Dermis blood vessel endothelial cell (primary cell): ENCODE measurements around the gene KHK. TPM values are rescaled to one million over a fixed set of nuclear protein-coding genes. Genes with fewer than 3 reads are reported as not detected.
"Not testable (repeated sequence)": the region's sequence is repeated elsewhere in the genome, so short reads cannot be mapped to it uniquely, and the experiment has no call there.

Source experiments
- DNase-seq: peaks from one replicate; pipeline ENCODE4 v3.0.0; 2010
- total RNA-seq: library from RNA; depleted of rRNA; stranded (reverse); fragments of >200 nt; gene quantifications from 2 replicates; pipeline ENCODE4 v1.2.3, GENCODE V29; 2014

Gene KHK
- total RNA-seq, 1 donor from 2014 or later: 4.8 TPM

- DNase-seq: no peak
Observed at GRCh38 chr2:27097341-27097740, 10.8 kb downstream of the KHK start.

DNA sequence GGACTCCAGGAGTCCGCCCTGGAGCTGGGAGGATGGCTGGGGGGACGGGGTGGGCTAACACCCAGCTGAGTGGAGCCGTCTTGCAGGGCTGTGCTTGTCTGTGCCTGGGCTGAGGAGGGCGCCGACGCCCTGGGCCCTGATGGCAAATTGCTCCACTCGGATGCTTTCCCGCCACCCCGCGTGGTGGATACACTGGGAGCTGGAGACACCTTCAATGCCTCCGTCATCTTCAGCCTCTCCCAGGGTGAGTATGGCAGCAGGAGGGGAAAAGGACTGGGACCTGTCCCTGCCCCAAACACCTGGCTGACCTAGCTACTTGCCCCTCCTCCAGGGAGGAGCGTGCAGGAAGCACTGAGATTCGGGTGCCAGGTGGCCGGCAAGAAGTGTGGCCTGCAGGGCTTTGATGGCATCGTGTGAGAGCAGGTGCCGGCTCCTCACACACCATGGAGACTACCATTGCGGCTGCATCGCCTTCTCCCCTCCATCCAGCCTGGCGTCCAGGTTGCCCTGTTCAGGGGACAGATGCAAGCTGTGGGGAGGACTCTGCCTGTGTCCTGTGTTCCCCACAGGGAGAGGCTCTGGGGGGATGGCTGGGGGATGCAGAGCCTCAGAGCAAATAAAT lies 12.9 kb downstream of the KHK start:
- DNase-seq: no peak

DNA sequence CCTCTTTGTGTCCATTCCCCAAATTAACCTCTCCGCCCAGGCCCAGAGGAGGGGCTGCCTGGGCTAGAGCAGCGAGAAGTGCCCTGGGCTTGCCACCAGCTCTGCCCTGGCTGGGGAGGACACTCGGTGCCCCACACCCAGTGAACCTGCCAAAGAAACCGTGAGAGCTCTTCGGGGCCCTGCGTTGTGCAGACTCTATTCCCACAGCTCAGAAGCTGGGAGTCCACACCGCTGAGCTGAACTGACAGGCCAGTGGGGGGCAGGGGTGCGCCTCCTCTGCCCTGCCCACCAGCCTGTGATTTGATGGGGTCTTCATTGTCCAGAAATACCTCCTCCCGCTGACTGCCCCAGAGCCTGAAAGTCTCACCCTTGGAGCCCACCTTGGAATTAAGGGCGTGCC lies 13.5 kb downstream of the KHK start:
- no peak for DNase-seq

- DNase-seq: no peak
Observed at GRCh38 chr2:27102329-27102728, 15.8 kb downstream of the KHK start.

DNA sequence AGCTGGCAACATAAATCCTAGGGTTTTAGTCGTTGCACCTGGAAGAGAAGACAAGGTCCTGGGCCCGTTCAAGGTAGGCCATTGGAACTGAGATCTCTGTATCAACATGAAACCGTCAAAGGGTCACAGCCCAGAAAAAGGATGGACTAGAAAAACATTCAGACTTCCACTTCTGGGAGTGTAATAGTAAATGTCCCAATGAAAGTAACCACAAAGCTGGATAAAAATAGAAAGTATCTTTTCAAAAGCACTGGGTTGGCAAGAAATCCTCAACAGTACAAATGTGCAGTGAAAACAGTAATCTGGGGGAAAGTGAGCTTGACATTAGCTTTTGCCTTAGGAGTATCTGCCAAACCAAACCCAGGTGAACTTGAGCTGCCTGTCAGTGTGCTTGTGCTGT lies 19.4 kb downstream of the KHK start:
- DNase-seq: no peak

DNA sequence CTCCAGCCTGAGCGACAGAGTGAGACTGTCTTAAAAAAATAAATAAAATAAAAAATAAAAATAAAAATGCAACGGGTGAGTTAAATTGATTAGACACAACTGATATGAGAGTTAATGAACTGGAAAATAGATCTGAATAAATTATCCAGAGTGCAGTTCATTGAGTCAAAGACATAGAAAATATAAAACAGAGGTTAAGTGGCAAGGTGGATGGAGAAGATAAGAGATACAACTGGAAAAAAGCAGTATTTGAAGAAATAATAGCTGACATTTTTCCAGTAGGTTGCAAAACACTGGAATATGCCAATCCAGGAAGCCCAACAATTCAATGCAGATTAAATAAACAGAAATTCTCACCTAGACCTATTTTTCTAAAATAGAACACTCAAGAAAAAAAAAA lies 21.6 kb downstream of the KHK start:
- no peak for DNase-seq

- no peak for DNase-seq
Observed at GRCh38 chr2:27109083-27109482, 22.5 kb downstream of the KHK start.

DNA sequence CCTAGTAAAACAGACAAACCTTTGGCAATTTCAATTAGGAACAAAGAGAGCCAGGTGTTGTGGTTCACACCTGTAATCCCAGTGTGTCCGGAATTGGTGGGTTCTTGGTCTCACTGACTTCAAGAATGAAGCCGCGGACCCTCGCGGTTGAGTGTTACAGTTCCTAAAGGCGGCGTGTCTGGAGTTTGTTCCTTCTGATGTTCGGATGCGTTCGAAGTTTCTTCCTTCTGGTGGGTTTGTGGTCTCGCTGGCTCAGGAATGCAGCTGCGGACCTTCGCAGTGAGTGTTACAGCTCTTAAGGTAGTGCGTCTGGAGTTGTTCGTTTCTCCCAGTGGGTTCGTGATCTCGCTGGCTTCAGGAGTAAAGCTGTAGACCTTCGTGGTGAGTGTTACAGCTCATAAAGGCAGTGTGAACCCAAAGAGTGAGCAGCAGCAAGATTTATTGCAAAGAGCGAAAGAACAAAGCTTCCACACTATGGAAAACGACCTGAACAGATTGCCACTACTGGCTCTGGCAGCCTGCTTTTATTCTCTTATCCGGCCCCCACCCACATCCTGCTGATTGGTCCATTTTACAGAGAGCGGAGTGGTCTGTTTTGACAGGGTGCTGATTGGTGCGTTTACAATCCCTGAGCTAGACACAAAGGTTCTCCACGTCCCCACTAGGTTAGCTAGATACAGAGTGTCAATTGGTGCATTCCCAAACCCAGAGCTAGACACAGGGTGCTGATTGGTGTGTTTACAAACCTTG lies 24.2 kb downstream of the KHK start:
- not testable (repeated sequence) for DNase-seq

DNA sequence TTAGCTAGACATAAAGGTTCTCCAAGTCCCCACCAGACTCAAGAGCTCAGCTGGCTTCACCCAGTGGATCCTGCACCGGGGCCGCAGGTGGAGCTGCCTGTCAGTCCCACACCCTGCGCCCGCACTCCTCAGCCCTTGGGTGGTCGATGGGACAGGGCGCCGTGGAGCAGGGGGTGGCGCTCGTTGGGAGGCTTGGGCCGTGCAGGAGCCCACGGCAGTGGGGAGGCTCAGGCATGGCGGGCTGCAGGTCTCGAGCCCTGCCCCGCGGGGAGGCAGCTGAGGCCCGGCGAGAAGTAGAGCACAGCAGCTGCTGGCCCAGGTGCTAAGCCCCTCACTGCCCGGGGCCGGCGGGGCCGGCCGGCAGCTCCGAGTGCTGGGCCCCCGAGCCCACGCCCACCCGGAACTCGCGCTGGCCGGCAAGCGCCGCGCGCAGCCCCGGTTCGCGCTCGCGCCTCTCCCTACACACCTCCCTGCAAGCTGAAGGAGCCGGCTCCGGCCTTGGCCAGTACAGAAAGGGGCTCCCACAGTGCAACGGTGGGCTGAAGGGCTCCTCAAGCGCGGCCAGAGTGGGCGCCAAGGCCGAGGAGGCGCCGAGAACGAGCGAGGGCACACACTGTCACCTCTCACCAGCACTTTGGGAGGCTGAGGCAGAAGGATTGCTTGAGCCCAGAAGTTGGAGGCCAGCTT lies 25.0 kb downstream of the KHK start:
- not testable (repeated sequence) for DNase-seq

- no peak for DNase-seq
Observed at GRCh38 chr2:27115519-27115918, 28.9 kb downstream of the KHK start.

- DNase-seq: no peak
Observed at GRCh38 chr2:27117995-27118524, 31.5 kb downstream of the KHK start.

GRCh38 chr2:27118525-27119329 lies 32.2 kb downstream of the KHK start, which contains the start of gene CGREF1:
Gene CGREF1, minus strand, starts transcription at chr2:27119128. Its CDS starts 14,762 bp downstream, at chr2:27104366.
- peak; percentile 23 for DNase-seq

DNA sequence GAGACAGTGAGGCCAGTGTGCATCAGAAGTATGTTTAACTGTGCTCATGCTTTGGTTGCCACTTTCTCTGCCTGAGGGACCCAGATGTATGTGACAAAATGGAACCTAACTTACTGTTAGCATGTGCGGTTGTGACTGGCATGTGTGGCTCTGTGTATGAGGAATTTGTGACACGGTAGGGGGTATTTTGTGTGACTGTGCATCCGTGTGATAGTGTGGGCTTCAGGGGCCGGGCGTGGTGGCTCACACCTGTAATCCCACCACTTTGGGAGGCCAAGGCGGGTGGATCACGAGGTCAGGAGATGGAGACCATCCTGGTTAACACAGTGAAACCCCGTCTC lies 32.7 kb downstream of the KHK start:
- not testable (repeated sequence) for DNase-seq

GRCh38 chr2:27121906-27122305 lies 35.3 kb downstream of the KHK start:
- DNase-seq: no peak

GRCh38 chr2:27122791-27123190 lies 36.2 kb downstream of the KHK start:
- no peak for DNase-seq

DNA sequence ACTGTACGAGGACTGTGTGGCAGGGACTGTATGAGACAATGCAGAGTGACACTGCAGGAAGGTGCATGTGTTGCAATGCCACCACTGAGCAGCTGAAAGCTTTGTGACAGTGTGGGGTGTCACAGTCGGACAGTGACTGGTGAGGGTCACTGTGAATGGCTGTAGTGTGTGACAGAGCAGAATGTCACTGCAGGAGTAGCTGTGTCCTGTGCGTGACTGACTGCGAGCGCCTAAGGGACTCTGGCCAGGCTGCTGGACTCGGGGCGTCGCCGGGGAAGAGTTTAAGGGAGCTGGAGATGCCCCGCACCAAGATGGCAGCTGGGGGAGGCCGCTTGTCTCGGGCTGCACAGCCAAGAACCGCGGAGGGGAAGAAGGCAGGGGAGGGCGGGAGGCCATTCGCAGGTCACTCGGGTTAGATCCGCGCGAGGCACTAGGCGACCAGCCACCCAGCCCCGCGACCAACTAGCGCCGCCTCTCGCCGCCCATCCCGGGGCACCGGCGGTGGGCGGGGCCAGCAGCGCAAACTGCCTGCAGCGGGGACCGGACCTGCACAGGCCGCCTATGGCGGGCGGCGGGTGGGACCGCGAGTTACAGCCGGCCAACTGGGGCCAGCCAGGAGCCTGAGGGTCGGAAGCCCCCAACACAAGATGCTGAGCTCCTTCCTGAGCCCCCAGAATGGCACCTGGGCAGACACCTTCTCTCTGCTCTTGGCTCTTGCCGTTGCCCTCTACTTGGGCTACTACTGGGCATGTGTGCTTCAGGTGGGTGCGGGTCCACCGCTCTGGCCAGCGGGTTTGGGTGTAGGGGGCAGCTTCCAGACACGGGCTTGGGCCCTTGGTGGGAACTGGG lies 37.0 kb downstream of the KHK start, which contains the start of gene ABHD1:
ABHD1 (plus strand) TSS at position 514 of the 849 bp plus-strand sequence; CDS start at position 648, 134 bp downstream.
- peak; percentile 28 for DNase-seq

GRCh38 chr2:27125104-27125503 lies 38.5 kb downstream of the KHK start:
- no peak for DNase-seq

DNA sequence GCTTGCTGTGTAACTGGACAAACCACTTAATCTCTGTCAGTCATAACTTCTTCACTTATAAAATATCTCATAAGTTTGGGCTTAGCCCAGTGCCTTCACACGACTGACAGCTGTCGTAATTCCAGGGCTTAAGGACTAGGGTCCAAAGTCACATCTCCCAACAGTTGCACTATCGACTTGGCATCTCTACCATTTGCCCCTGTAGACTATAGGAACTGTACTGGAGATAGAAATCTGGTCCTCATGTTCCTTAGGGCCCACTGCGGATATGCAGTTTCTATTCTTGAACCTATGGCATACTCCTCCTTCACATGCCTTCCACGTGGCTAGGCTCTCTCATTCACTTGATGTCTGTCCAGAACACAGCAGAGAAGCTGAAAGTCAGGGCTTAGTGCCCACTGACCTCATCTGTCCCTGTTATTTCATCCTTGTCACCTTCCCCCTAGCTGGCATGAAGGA lies 39.7 kb downstream of the KHK start:
- DNase-seq: no peak

DNA sequence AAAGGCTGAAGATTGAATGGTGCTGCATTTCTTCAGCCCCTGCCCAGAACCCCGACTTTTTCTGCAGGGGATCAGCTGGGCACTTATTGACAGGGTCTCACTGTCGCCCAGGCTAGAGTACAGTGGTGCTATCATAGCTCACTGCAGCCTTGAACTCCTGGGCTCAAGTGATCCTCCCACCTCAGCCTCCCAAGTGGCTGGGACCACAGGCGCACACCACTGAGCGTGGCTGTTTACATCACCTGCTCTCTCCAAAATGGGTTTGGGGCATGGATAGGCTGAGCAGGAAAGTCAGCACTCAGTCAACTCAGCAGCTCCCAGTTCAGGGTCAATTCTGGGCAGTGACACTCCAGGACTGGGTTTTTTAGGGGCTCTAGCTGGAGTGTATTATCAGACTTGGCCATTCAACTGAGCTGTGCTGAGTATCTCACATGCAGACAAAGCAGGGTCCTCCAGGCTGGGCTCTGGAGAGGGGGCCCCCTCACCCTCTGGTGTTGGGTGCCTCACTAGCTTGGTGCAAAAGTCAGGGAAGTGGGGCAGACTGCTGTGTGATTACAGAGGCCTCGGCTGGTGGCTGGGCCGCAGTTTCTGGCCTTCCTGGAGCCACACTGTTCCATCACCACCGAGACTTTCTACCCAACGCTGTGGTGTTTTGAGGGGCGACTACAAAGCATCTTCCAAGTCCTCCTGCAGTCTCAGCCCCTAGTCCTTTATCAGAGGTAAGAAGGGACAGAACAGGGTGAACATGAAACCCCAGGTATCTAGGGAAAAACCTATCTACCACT lies 41.5 kb downstream of the KHK start:
- no peak for DNase-seq
